HCT116 (cell line): ENCODE measurements around the gene PLEKHG3. TPM values are rescaled to one million over a fixed set of nuclear protein-coding genes. Genes with fewer than 3 reads are reported as not detected.

Experiments
- ATAC-seq: fragments of 200-7000 bp; cut with Tn5 transposase; 2 replicates; pipeline ENCODE4 v1.9.1; 2020; ENCODE audit warnings: mild to moderate bottlenecking, moderate library complexity
- BruUV-seq: library from RNA; stranded (reverse); fragments of 400-500 nt; replicated peaks from 2 replicates; lab custom pipeline; 2021; lab: Mats Ljungman, UMichigan
- CTCF ChIA-PET: fragments of 300-600 bp; sonication (Branson Sonifier 250); formaldehyde crosslinking; loops from one replicate; lab custom pipeline; 2021; ENCODE audit warnings: antibody characterized with exemption; lab: Charles Lee
- POLR2A ChIA-PET: fragments of 300-600, 350-600 bp; sonication (Branson Sonifier 250); formaldehyde crosslinking; loops from one replicate; lab custom pipeline; 2021; ENCODE audit warnings: antibody characterized with exemption; lab: Charles Lee
- RAD21 ChIA-PET, 2 experiments: fragments of 300-600 bp; sonication (Branson Sonifier 250); formaldehyde crosslinking; loops; one replicate each; lab custom pipeline; 2023; ENCODE audit warnings: low total read pairs in 2 of 2; ENCODE audit not compliant: uncharacterized antibody in 2 of 2, unreplicated experiment in 2 of 2, low non-redundant PET in 1 of 2; lab: Charles Lee
- DNase-seq: peaks from one replicate; pipeline ENCODE4 v3.0.0-alpha.2; 2010; ENCODE audit warnings: low read depth, low spot score
- H2AFZ ChIP-seq: fragments of 200-600 bp; shearing (Covaris generic), sonication (generic); 2 replicates; pipeline ENCODE4 v1.6.1; 2017; ENCODE audit warnings: low read depth, mixed run types, mixed read lengths, antibody characterized with exemption, low read length; ENCODE audit not compliant: poor library complexity, severe bottlenecking
- H3K27ac ChIP-seq: 2 replicates; pipeline ENCODE4 v1.5.1; 2012; ENCODE audit warnings: low read depth, low read length
- H3K27me3 ChIP-seq: fragments of 200-600 bp; sonication (generic); 2 replicates; pipeline ENCODE4 v1.6.1; 2016; ENCODE audit warnings: mixed run types, low read length, mixed read lengths; ENCODE audit not compliant: insufficient read depth
- H3K36me3 ChIP-seq, 2 experiments: fragments of 200-500 bp in 1 of 2; fragments of 200-600 bp in 1 of 2; sonication (Bioruptor generic) in 1 of 2; sonication (generic) in 1 of 2; 2 replicates each; pipeline versions ENCODE4 v1.5.1 to v1.6.1; 2014 to 2016; ENCODE audit warnings: low read length in 2 of 2, inconsistent platforms in 1 of 2, mixed read lengths in 1 of 2, mixed run types in 1 of 2; ENCODE audit not compliant: insufficient read depth in 2 of 2, control insufficient read depth in 1 of 2
- H3K4me1 ChIP-seq, 2 experiments: fragments of 200-600 bp in 1 of 2; sonication (generic) in 1 of 2; 2 replicates each; pipeline versions ENCODE4 v1.5.1 to v1.6.1; 2012 to 2017; ENCODE audit warnings: low read length in 2 of 2, inconsistent platforms in 1 of 2, mild to moderate bottlenecking in 1 of 2, mixed read lengths in 1 of 2, mixed run types in 1 of 2, moderate library complexity in 1 of 2; ENCODE audit not compliant: insufficient read depth in 2 of 2, control insufficient read depth in 1 of 2
- H3K4me2 ChIP-seq: fragments of 200-600 bp; sonication (generic); 2 replicates; pipeline ENCODE4 v1.6.1; 2017; ENCODE audit warnings: mixed run types, low read length, mixed read lengths
- H3K4me3 ChIP-seq, 2 experiments: fragments of 200-600 bp in 1 of 2; sonication (generic) in 1 of 2; replicated peaks in 1 of 2; 2 replicates each; pipeline ENCODE4 v1.5.1; 2011 to 2016; ENCODE audit warnings: low read length in 2 of 2, control low read depth in 1 of 2, low read depth in 1 of 2, mild to moderate bottlenecking in 1 of 2, mixed read lengths in 1 of 2, mixed run types in 1 of 2
- H3K79me2 ChIP-seq: fragments of 200-600 bp; sonication (generic); 2 replicates; pipeline ENCODE4 v1.6.1; 2017; ENCODE audit warnings: mild to moderate bottlenecking, mixed run types, low read length, moderate library complexity, mixed read lengths; ENCODE audit not compliant: insufficient read depth
- H3K9ac ChIP-seq: fragments of 200-600 bp; sonication (generic); 2 replicates; pipeline ENCODE4 v1.6.1; 2016; ENCODE audit warnings: low read length, mixed read lengths
- H3K9me2 ChIP-seq: fragments of 200-600 bp; sonication (generic), shearing (Covaris generic); 2 replicates; pipeline ENCODE4 v1.6.1; 2017; ENCODE audit warnings: mixed run types, mild to moderate bottlenecking, moderate library complexity; ENCODE audit not compliant: insufficient read depth
- H3K9me3 ChIP-seq, 2 experiments: fragments of 200-500 bp in 1 of 2; fragments of 200-600 bp in 1 of 2; sonication (Bioruptor generic) in 1 of 2; sonication (generic) in 1 of 2; 2 replicates each; pipeline ENCODE4 v1.6.1; 2014 to 2017; ENCODE audit warnings: low read length in 2 of 2, mixed read lengths in 2 of 2, inconsistent platforms in 1 of 2, low read depth in 1 of 2, mild to moderate bottlenecking in 1 of 2, mixed run types in 1 of 2, moderate library complexity in 1 of 2; ENCODE audit not compliant: control insufficient read depth in 1 of 2, insufficient read depth in 1 of 2
- H4K20me1 ChIP-seq: fragments of 200-600 bp; sonication (generic), shearing (Covaris generic); 2 replicates; pipeline ENCODE4 v1.6.1; 2017; ENCODE audit warnings: mixed run types, mild to moderate bottlenecking, moderate library complexity; ENCODE audit not compliant: insufficient read depth
- CBX3 ChIP-seq: IDR thresholded peaks from 2 replicates; pipeline ENCODE4 v1.6.1; 2012; ENCODE audit warnings: low read depth
- CEBPB ChIP-seq: IDR thresholded peaks from 2 replicates; pipeline ENCODE4 v1.6.1; 2012; ENCODE audit warnings: low read depth
- ELF1 ChIP-seq: IDR thresholded peaks from 2 replicates; pipeline ENCODE4 v1.6.1; 2012; ENCODE audit warnings: low read depth, borderline replicate concordance
- EZH2 ChIP-seq: fragments of 200-600 bp; sonication (generic); IDR thresholded peaks from 2 replicates; pipeline ENCODE4 v1.6.1; 2017; ENCODE audit warnings: antibody characterized with exemption, mixed run types
- FOSL1 ChIP-seq: IDR thresholded peaks from 2 replicates; pipeline ENCODE4 v1.6.1; 2012; ENCODE audit warnings: low read depth
- JUND ChIP-seq: IDR thresholded peaks from 2 replicates; pipeline ENCODE4 v1.6.1; 2012
- POLR2AphosphoS5 ChIP-seq: IDR thresholded peaks from 2 replicates; pipeline ENCODE4 v1.6.1; 2011; ENCODE audit warnings: mild to moderate bottlenecking, low read depth, low read length, moderate library complexity
- intact Hi-C: fragments of 100-400 bp; cut with micrococcal nuclease; formaldehyde crosslinking; loops from 2 replicates; pipeline ENCODE4 v1.10.0; 2022
- total RNA-seq: library from RNA; stranded (reverse); gene quantifications from one replicate; pipeline ENCODE4 v1.2.1, GENCODE V29; 2021; ENCODE audit not compliant: unreplicated experiment
- TF ChIP-seq, protein P1 (sequence below): IDR thresholded peaks from 2 replicates; pipeline ENCODE4 v1.6.1; 2012
- TF ChIP-seq, protein P2 (sequence below): IDR thresholded peaks from 2 replicates; pipeline ENCODE4 v1.6.1; 2012; ENCODE audit warnings: low read depth
- TF ChIP-seq, protein P3 (sequence below): IDR thresholded peaks from 2 replicates; pipeline ENCODE4 v1.6.1; 2012

The PLEKHG3 gene
- total RNA-seq, 1 experiment from 2014 or later, result 55.6 TPM

DNA sequence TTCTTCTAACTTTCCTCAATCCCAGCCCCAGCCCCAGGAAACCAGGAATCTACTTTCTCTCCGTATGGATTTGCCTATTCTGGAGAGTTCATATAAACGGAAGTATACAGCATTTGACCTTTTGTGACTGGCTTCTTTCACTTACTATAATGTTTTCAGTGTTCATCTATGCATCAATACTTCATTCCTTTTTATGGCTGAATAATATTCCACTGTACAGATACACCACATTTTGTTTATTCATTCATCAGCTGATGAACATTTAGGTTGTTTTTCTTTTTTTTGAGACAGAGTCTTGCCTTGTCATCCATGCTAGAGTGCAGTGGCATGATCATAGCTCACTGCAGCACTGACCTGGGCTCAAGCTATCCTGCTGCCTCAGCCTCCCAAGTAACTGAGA, 3.9 kb upstream of the PLEKHG3 start:
- ChIA-PET POLR2A (no interaction called here), CTCF (interaction anchor here (0.6 kb wide), 1 partner anchor 703 kb away, joined by 3 read pairs; no protein-coding TSS in a partner anchor), RAD21 (no interaction called here)
- H4K20me1 ChIP-seq, result no peaks in the 10 kb centered on the region
- ATAC-seq, result no peak
- H3K27me3 ChIP-seq, result no peaks in the 10 kb centered on the region; the same call in 1 of the 2 replicates
- intact Hi-C loops, result no loop called here
- no peaks in the 10 kb centered on the region for H3K36me3 ChIP-seq
- no peaks in the 10 kb centered on the region for H3K9me2 ChIP-seq
- H2AFZ ChIP-seq, result no peak overlapping the region
- H3K27ac ChIP-seq, result no peak overlapping the region
- no peak overlapping the region for H3K4me3 ChIP-seq
- no peak for DNase-seq
- H3K9me3 ChIP-seq, result no peaks in the 10 kb centered on the region
- no TSS peak for BruUV-seq
- no peak overlapping the region for H3K4me2 ChIP-seq
- peaks cover 9% of the 10 kb centered on the region for H3K79me2 ChIP-seq
- TF ChIP-seq POLR2AphosphoS5, result no peak
- TF ChIP-seq JUND, result no peak
- no peak for TF ChIP-seq CEBPB
- TF ChIP-seq, protein P1, sequence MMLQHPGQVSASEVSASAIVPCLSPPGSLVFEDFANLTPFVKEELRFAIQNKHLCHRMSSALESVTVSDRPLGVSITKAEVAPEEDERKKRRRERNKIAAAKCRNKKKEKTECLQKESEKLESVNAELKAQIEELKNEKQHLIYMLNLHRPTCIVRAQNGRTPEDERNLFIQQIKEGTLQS, result no peak
- TF ChIP-seq EZH2, result no peak
- TF ChIP-seq, protein P2, sequence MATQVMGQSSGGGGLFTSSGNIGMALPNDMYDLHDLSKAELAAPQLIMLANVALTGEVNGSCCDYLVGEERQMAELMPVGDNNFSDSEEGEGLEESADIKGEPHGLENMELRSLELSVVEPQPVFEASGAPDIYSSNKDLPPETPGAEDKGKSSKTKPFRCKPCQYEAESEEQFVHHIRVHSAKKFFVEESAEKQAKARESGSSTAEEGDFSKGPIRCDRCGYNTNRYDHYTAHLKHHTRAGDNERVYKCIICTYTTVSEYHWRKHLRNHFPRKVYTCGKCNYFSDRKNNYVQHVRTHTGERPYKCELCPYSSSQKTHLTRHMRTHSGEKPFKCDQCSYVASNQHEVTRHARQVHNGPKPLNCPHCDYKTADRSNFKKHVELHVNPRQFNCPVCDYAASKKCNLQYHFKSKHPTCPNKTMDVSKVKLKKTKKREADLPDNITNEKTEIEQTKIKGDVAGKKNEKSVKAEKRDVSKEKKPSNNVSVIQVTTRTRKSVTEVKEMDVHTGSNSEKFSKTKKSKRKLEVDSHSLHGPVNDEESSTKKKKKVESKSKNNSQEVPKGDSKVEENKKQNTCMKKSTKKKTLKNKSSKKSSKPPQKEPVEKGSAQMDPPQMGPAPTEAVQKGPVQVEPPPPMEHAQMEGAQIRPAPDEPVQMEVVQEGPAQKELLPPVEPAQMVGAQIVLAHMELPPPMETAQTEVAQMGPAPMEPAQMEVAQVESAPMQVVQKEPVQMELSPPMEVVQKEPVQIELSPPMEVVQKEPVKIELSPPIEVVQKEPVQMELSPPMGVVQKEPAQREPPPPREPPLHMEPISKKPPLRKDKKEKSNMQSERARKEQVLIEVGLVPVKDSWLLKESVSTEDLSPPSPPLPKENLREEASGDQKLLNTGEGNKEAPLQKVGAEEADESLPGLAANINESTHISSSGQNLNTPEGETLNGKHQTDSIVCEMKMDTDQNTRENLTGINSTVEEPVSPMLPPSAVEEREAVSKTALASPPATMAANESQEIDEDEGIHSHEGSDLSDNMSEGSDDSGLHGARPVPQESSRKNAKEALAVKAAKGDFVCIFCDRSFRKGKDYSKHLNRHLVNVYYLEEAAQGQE, result no peak
- TF ChIP-seq CBX3, result no peak
- no peak for TF ChIP-seq FOSL1
- TF ChIP-seq, protein P3, sequence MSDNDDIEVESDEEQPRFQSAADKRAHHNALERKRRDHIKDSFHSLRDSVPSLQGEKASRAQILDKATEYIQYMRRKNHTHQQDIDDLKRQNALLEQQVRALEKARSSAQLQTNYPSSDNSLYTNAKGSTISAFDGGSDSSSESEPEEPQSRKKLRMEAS, result no peak
- TF ChIP-seq ELF1, result no peak
- peaks cover 8 to 21% of the 10 kb centered on the region in 2 experiments; a peak in 3 of 4 replicates for H3K4me1 ChIP-seq
- H3K9ac ChIP-seq, result no peak overlapping the region
